ENCODE results near the gene NR3C1. TPM values are rescaled to one million over a fixed set of nuclear protein-coding genes. Genes with fewer than 3 reads are reported as not detected.

Gene NR3C1
- total RNA-seq, result 47.7 TPM
- polyA plus RNA-seq, result 62.3 TPM
- long read RNA-seq, donor 1, result 0 reads
- long read RNA-seq, donor 2, result 0 reads
- long read RNA-seq, donor 3, full-length matches to known transcripts, result 13 of 13 reads
- long read RNA-seq, donor 3, partial matches to known transcripts, result 0 of 13 reads
- long read RNA-seq, donor 3, other reads (novel, unspliced or antisense), result 0 of 13 reads
- long read RNA-seq, donor 4, full-length matches to known transcripts, result 2 of 10 reads
- long read RNA-seq, donor 4, partial matches to known transcripts, result 8 of 10 reads
- long read RNA-seq, donor 4, other reads (novel, unspliced or antisense), result 0 of 10 reads
- long read RNA-seq, donor 5, full-length matches to known transcripts, result 11 of 25 reads
- long read RNA-seq, donor 5, partial matches to known transcripts, result 14 of 25 reads
- long read RNA-seq, donor 5, other reads (novel, unspliced or antisense), result 0 of 25 reads
- long read RNA-seq, donor 6, full-length matches to known transcripts, result 8 of 8 reads
- long read RNA-seq, donor 6, partial matches to known transcripts, result 0 of 8 reads
- long read RNA-seq, donor 6, other reads (novel, unspliced or antisense), result 0 of 8 reads
- long read RNA-seq, donor 7, full-length matches to known transcripts, result 10 of 21 reads
- long read RNA-seq, donor 7, partial matches to known transcripts, result 11 of 21 reads
- long read RNA-seq, donor 7, other reads (novel, unspliced or antisense), result 0 of 21 reads
- long read RNA-seq, donor 8, full-length matches to known transcripts, result 3 of 3 reads
- long read RNA-seq, donor 8, partial matches to known transcripts, result 0 of 3 reads
- long read RNA-seq, donor 8, other reads (novel, unspliced or antisense), result 0 of 3 reads
- long read RNA-seq, donor 9, full-length matches to known transcripts, result 7 of 7 reads
- long read RNA-seq, donor 9, partial matches to known transcripts, result 0 of 7 reads
- long read RNA-seq, donor 9, other reads (novel, unspliced or antisense), result 0 of 7 reads
- long read RNA-seq, donor 10, full-length matches to known transcripts, result 12 of 18 reads
- long read RNA-seq, donor 10, partial matches to known transcripts, result 6 of 18 reads
- long read RNA-seq, donor 10, other reads (novel, unspliced or antisense), result 0 of 18 reads

DNA sequence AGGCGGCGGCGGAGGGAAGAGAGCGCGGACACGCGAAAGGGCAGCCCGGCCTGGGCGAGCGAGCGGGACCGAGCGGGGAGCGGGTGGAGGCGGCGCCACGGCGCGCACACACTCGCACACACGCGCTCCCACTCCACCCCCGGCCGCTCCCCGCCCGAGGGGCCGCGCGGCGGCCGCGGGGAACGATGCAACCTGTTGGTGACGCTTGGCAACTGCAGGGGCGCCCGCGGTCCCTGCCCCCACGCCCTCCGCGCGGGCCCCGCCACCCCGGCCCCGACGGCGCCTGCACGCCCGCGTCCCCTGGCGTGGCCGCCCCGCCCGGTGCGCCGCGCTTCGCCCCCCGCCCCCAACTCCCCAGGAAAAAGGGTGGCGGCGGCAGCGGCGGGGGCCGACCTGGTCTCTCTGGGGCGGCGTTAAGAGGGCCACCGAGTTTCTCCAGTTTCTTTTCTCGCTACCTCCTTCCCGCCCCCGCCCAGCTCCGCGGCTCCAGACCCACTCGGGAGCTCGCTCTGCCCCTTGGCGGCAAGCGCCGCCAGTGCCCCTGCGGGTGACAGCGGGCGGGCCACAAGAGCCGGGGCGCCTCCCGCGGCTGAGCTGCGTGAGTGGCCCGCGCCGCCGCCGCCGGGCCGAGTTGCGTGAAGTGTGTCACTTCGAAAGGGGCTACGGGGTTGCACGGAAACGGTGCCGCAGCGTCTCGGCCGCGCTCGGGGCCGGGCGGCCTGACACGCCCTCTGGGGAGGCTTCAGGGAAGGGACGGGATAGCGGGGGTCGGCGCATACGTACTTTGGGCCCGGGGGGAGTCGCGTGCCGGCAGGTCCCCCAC lies at the start of gene NR3C1:
NR3C1 (minus strand) TSS at position 94 of the 823 bp plus-strand sequence. CDS start 2,847 bp downstream, outside the sequence.
- Histone ChIP-seq H3K4me3 (ENCODE audit: low read length in 2 of 2) (peak within 1 kb of the TSS; percentile 71 to 77), H3K9me3 (ENCODE audit: control insufficient read depth in 2 of 2, insufficient read depth in 1 of 2, low read length in 1 of 2) (peaks cover 0 to 3% of the 10 kb centered on the region in 2 donors), H3K27ac (ENCODE audit: low read depth in 1 of 2, low read length in 1 of 2) (peak within 1 kb of the TSS; percentile 98 to 100), H3K4me1 (ENCODE audit: control insufficient read depth in 2 of 2, insufficient read depth in 2 of 2, low read length in 2 of 2) (peaks cover 13 to 25% of the 10 kb centered on the region in 2 donors), H3K36me3 (ENCODE audit: control insufficient read depth in 2 of 2, insufficient read depth in 2 of 2, low read length in 1 of 2) (peaks cover 8 to 15% of the 10 kb centered on the region in 2 donors), H3K27me3 (ENCODE audit: control insufficient read depth in 2 of 2, insufficient read depth in 1 of 2, low read length in 1 of 2) (no peaks in the 10 kb centered on the region)
- peak; percentile 51 to 95 (median 84) for DNase-seq (ENCODE audit: low read depth in 6 of 9, low spot score in 9 of 9)
- WGBS, result under 1% methylated on average over 114 of the region's 114 CpGs

DNA sequence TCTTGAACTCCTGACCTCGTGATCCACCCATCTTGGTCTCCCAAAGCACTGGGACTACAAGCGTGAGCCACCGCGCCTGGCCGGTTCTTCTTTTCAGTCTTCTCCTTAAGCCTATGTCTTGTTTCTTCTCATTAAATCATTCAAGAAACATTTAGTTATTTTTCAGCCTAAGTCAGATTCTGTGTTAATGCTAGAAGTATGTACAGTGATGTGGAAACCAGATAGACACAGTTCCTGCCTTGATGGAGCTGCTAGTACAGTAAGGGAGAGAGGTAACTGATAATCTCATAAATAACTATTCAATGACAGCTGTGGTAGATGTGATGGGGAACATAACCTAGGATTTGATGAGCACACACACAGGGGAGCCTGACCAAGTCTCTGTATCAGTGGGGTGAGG lies 46.3 kb upstream of the NR3C1 start:
- Histone ChIP-seq H3K4me1 (ENCODE audit: control insufficient read depth in 2 of 2, insufficient read depth in 2 of 2, low read length in 2 of 2) (no peaks in the 10 kb centered on the region), H3K9me3 (ENCODE audit: control insufficient read depth in 2 of 2, insufficient read depth in 1 of 2, low read length in 1 of 2) (no peaks in the 10 kb centered on the region), H3K36me3 (ENCODE audit: control insufficient read depth in 2 of 2, insufficient read depth in 2 of 2, low read length in 1 of 2) (no peaks in the 10 kb centered on the region), H3K27ac (ENCODE audit: low read depth in 1 of 2, low read length in 1 of 2) (no peak overlapping the region), H3K27me3 (ENCODE audit: control insufficient read depth in 2 of 2, insufficient read depth in 1 of 2, low read length in 1 of 2) (no peaks in the 10 kb centered on the region), H3K4me3 (ENCODE audit: low read length in 2 of 2) (no peak overlapping the region)
- WGBS, result 97% methylated on average over 5 of the region's 5 CpGs
- DNase-seq (ENCODE audit: low read depth in 6 of 9, low spot score in 9 of 9), result no peak

DNA sequence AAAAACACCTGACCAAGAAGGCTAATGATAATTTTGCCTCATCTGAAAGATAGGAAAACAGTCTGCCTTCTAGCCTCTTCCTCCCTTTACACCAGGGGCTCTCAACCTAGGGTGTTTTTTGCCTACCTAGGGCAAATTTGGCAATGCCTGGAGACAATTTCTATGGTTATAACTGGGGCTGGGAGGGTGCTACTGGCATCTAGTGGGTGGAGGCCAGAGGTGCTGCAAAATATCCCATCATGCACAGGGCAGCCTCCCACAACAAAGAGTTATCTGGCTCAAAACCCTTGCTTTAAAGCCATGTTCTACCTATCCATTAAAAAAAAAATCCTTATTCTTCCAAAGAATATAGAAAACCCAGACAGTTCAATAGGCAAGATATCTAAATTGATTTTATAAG lies 45.0 kb upstream of the NR3C1 start:
- no peaks in the 10 kb centered on the region for H3K9me3 ChIP-seq (ENCODE audit: control insufficient read depth in 2 of 2, insufficient read depth in 1 of 2, low read length in 1 of 2)

DNA sequence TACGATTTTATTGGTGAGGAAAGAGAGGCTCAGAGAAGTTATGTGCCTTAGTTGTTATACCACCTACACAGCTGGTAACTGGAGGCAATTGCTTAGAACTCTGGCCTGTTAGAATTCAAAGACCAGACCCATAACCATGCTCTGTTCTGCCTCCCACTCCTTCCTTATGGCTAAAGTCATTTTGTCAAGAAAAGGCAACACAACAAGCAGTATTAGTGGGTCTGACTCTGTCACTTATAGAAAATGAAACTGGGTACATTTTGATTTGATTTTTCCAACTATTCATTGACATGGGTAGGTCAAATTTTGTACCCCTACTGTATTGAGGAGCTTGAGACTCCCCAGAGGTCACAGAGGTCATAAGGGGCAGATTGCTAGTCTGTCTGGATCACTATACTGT lies 44.5 kb upstream of the NR3C1 start:
- WGBS, result 100% methylated on average over 1 of the region's 1 CpG
- Histone ChIP-seq H3K27me3 (ENCODE audit: control insufficient read depth in 2 of 2, insufficient read depth in 1 of 2, low read length in 1 of 2) (no peaks in the 10 kb centered on the region), H3K4me3 (ENCODE audit: low read length in 2 of 2) (no peak overlapping the region), H3K36me3 (ENCODE audit: control insufficient read depth in 2 of 2, insufficient read depth in 2 of 2, low read length in 1 of 2) (no peaks in the 10 kb centered on the region), H3K4me1 (ENCODE audit: control insufficient read depth in 2 of 2, insufficient read depth in 2 of 2, low read length in 2 of 2) (no peaks in the 10 kb centered on the region), H3K9me3 (ENCODE audit: control insufficient read depth in 2 of 2, insufficient read depth in 1 of 2, low read length in 1 of 2) (no peaks in the 10 kb centered on the region), H3K27ac (ENCODE audit: low read depth in 1 of 2, low read length in 1 of 2) (no peak overlapping the region)
- DNase-seq (ENCODE audit: low read depth in 6 of 9, low spot score in 9 of 9), result no peak

More for the DNA sequence above, 45.0 kb upstream of the NR3C1 start:
- Histone ChIP-seq H3K4me1 (ENCODE audit: control insufficient read depth in 2 of 2, insufficient read depth in 2 of 2, low read length in 2 of 2) (no peaks in the 10 kb centered on the region), H3K4me3 (ENCODE audit: low read length in 2 of 2) (no peak overlapping the region), H3K27me3 (ENCODE audit: control insufficient read depth in 2 of 2, insufficient read depth in 1 of 2, low read length in 1 of 2) (no peaks in the 10 kb centered on the region), H3K36me3 (ENCODE audit: control insufficient read depth in 2 of 2, insufficient read depth in 2 of 2, low read length in 1 of 2) (no peaks in the 10 kb centered on the region), H3K27ac (ENCODE audit: low read depth in 1 of 2, low read length in 1 of 2) (no peak overlapping the region)
- DNase-seq (ENCODE audit: low read depth in 6 of 9, low spot score in 9 of 9), result no peak

DNA sequence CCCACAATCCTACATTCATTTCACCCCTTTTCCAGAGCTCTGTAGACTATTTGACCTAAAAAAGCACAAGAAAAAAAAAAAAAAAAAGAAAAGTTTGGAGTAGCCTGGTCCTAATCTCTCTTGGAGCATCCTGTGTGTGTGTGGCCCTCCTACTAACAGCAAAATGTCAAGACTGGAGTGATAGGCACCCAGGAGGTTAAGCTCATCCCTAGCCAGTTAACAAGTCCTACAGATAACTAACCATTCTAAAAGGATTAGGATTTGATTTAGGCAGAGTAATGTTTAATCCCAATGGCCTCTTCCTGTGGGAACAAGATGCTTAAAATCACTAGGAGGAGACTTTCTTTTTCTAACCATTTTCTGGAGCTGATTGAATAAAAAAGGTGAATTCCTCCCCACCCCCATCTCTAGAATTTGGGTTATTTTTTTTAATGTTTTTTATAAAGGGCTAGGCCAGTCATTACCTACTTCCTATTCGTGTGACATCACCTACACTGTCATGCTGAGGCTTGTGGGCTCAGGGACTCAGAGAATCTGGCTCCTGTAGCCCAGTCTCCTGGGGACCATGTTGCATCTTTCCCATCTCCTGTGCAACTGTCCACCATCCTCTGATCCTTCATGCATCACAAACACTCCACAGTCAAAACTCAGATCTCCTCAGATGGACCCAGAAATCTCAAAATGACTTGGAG lies 43.2 kb upstream of the NR3C1 start:
- Histone ChIP-seq H3K4me3 (ENCODE audit: low read length in 2 of 2) (no peak overlapping the region), H3K9me3 (ENCODE audit: control insufficient read depth in 2 of 2, insufficient read depth in 1 of 2, low read length in 1 of 2) (no peaks in the 10 kb centered on the region), H3K4me1 (ENCODE audit: control insufficient read depth in 2 of 2, insufficient read depth in 2 of 2, low read length in 2 of 2) (no peaks in the 10 kb centered on the region), H3K27ac (ENCODE audit: low read depth in 1 of 2, low read length in 1 of 2) (no peak overlapping the region), H3K27me3 (ENCODE audit: control insufficient read depth in 2 of 2, insufficient read depth in 1 of 2, low read length in 1 of 2) (no peaks in the 10 kb centered on the region), H3K36me3 (ENCODE audit: control insufficient read depth in 2 of 2, insufficient read depth in 2 of 2, low read length in 1 of 2) (no peaks in the 10 kb centered on the region)
- no peak for DNase-seq (ENCODE audit: low read depth in 6 of 9, low spot score in 9 of 9)
- WGBS, result 100% methylated on average over 1 of the region's 1 CpG

DNA sequence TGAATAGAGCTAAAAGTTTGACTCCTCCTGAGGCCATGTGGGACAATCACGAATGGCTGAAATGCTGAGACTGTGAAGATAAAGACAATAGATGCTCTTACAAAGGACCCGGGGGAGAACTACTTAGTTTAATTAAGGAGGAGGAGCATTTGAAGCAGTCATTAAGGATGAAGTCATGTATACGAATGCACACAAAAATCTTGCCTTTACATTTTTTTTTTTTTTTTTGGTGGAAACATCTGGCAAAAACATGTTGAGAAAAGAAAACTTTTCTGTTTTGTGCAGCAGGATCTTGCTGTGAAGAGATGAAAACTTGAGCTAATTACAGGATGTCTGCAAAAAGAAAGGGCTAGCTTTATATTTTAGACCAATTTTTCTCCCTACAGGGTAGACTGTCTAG lies 42.3 kb upstream of the NR3C1 start:
- no peak overlapping the region for H3K4me3 ChIP-seq (ENCODE audit: low read length in 2 of 2)
- WGBS, result 88% methylated on average over 3 of the region's 3 CpGs

DNA sequence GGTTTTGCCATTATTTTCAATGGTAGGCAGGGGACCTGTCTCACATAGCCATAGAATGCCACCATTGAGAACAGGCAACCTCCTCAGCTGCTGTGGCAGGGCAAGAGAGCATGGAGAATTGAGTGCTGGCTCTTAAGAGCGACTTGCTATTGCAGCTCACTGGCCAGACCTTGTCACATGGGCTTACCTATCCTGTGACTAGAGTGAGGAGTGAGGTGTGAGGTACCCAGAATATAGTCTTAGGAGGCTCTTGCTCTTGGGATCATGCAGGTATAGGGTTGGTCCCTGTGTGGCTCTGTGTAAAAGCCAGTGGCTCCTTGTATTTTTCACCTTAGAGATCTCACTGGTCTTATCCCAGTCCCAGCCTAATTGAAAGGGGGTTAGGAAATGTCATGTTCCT lies 39.8 kb upstream of the NR3C1 start:
- no peaks in the 10 kb centered on the region for H3K9me3 ChIP-seq (ENCODE audit: control insufficient read depth in 2 of 2, insufficient read depth in 1 of 2, low read length in 1 of 2)
- no peak overlapping the region for H3K27ac ChIP-seq (ENCODE audit: low read depth in 1 of 2, low read length in 1 of 2)
- no peaks in the 10 kb centered on the region for H3K4me1 ChIP-seq (ENCODE audit: control insufficient read depth in 2 of 2, insufficient read depth in 2 of 2, low read length in 2 of 2)
- no peaks in the 10 kb centered on the region for H3K36me3 ChIP-seq (ENCODE audit: control insufficient read depth in 2 of 2, insufficient read depth in 2 of 2, low read length in 1 of 2)
- no peak overlapping the region for H3K4me3 ChIP-seq (ENCODE audit: low read length in 2 of 2)
- no peaks in the 10 kb centered on the region for H3K27me3 ChIP-seq (ENCODE audit: control insufficient read depth in 2 of 2, insufficient read depth in 1 of 2, low read length in 1 of 2)
- WGBS, result 100% methylated on average over 1 of the region's 1 CpG
- DNase-seq (ENCODE audit: low read depth in 6 of 9, low spot score in 9 of 9), result no peak

More for the DNA sequence above, 42.3 kb upstream of the NR3C1 start:
- H3K27ac ChIP-seq (ENCODE audit: low read depth in 1 of 2, low read length in 1 of 2), result no peak overlapping the region
- no peaks in the 10 kb centered on the region for H3K9me3 ChIP-seq (ENCODE audit: control insufficient read depth in 2 of 2, insufficient read depth in 1 of 2, low read length in 1 of 2)
- no peaks in the 10 kb centered on the region for H3K4me1 ChIP-seq (ENCODE audit: control insufficient read depth in 2 of 2, insufficient read depth in 2 of 2, low read length in 2 of 2)
- H3K27me3 ChIP-seq (ENCODE audit: control insufficient read depth in 2 of 2, insufficient read depth in 1 of 2, low read length in 1 of 2), result no peaks in the 10 kb centered on the region
- no peak for DNase-seq (ENCODE audit: low read depth in 6 of 9, low spot score in 9 of 9)
- no peaks in the 10 kb centered on the region for H3K36me3 ChIP-seq (ENCODE audit: control insufficient read depth in 2 of 2, insufficient read depth in 2 of 2, low read length in 1 of 2)

DNA sequence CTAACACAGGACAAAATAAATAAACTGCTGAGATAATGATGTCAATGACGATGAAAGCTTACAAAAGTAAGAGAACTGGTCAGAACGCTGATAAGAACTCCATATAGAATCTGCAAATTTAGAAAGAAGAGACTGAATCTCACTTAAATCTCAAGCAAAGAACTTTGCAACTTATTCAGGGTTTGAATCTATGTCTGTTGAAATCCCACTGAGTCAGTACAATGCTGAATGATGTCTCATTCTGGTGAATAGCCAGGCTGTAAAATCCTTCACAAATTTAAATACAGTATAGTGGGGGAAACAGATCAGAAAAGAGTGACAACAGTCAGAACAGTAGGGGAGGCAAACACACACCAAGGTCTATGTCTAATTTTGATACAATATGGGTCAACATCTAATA lies 38.9 kb upstream of the NR3C1 start:
- Histone ChIP-seq H3K4me3 (ENCODE audit: low read length in 2 of 2) (no peak overlapping the region), H3K36me3 (ENCODE audit: control insufficient read depth in 2 of 2, insufficient read depth in 2 of 2, low read length in 1 of 2) (no peaks in the 10 kb centered on the region), H3K4me1 (ENCODE audit: control insufficient read depth in 2 of 2, insufficient read depth in 2 of 2, low read length in 2 of 2) (no peaks in the 10 kb centered on the region), H3K27me3 (ENCODE audit: control insufficient read depth in 2 of 2, insufficient read depth in 1 of 2, low read length in 1 of 2) (no peaks in the 10 kb centered on the region), H3K9me3 (ENCODE audit: control insufficient read depth in 2 of 2, insufficient read depth in 1 of 2, low read length in 1 of 2) (no peaks in the 10 kb centered on the region), H3K27ac (ENCODE audit: low read depth in 1 of 2, low read length in 1 of 2) (no peak overlapping the region)
- no peak for DNase-seq (ENCODE audit: low read depth in 6 of 9, low spot score in 9 of 9)
- WGBS, result 97% methylated on average over 2 of the region's 2 CpGs
